ENCODE data around the gene LHX3.

The LHX3 gene

GRCh38 chr9:136209786-136210185, 4.9 kb upstream of the LHX3 start:
- no peak for DNase-seq (ENCODE audit: low read depth in 1 of 2, low spot score in 1 of 2)
- H3K4me3 ChIP-seq (replicated peaks; ENCODE audit: insufficient read depth, low read length): no peak overlapping the region
- no peak overlapping the region for H3K27ac ChIP-seq (replicated peaks)
- peaks cover under 1% of the 10 kb centered on the region for H3K27me3 ChIP-seq (ENCODE audit: insufficient read depth, poor library complexity, severe bottlenecking)
- TF ChIP-seq POLR2AphosphoS5 (IDR thresholded peaks at IDR 0.05; ENCODE audit: low read depth) (no peak), CTCF (IDR thresholded peaks at IDR 0.05; ENCODE audit: insufficient read depth, low read length) (no peak), SPI1 (IDR thresholded peaks at IDR 0.05; ENCODE audit: borderline replicate concordance, low read depth) (no peak), GABPA (IDR thresholded peaks at IDR 0.05; ENCODE audit: low read depth) (no peak), REST (IDR thresholded peaks at IDR 0.05; ENCODE audit: insufficient replicate concordance, low read depth) (no peak)

- Histone ChIP-seq H3K27me3 (ENCODE audit: insufficient read depth, poor library complexity, severe bottlenecking) (peaks cover 6% of the 10 kb centered on the region), H3K27ac (replicated peaks) (no peak overlapping the region), H3K4me3 (replicated peaks; ENCODE audit: insufficient read depth, low read length) (no peak overlapping the region)
- TF ChIP-seq SPI1 (IDR thresholded peaks at IDR 0.05; ENCODE audit: borderline replicate concordance, low read depth) (no peak), REST (IDR thresholded peaks at IDR 0.05; ENCODE audit: insufficient replicate concordance, low read depth) (no peak), GABPA (IDR thresholded peaks at IDR 0.05; ENCODE audit: low read depth) (no peak), CTCF (IDR thresholded peaks at IDR 0.05; ENCODE audit: insufficient read depth, low read length) (no peak), POLR2AphosphoS5 (IDR thresholded peaks at IDR 0.05; ENCODE audit: low read depth) (no peak)
- no peak for DNase-seq (ENCODE audit: low read depth in 1 of 2, low spot score in 1 of 2)
Measured at GRCh38 chr9:136209232-136209631, 4.3 kb upstream of the LHX3 start.

GRCh38 chr9:136208675-136209074, 3.7 kb upstream of the LHX3 start:
- peaks cover 11% of the 10 kb centered on the region for H3K27me3 ChIP-seq (ENCODE audit: insufficient read depth, poor library complexity, severe bottlenecking)
- TF ChIP-seq SPI1 (IDR thresholded peaks at IDR 0.05; ENCODE audit: borderline replicate concordance, low read depth): no peak
- TF ChIP-seq GABPA (IDR thresholded peaks at IDR 0.05; ENCODE audit: low read depth): no peak
- no peak for TF ChIP-seq POLR2AphosphoS5 (IDR thresholded peaks at IDR 0.05; ENCODE audit: low read depth)
- TF ChIP-seq REST (IDR thresholded peaks at IDR 0.05; ENCODE audit: insufficient replicate concordance, low read depth): no peak
- no peak for TF ChIP-seq CTCF (IDR thresholded peaks at IDR 0.05; ENCODE audit: insufficient read depth, low read length)
- H3K4me3 ChIP-seq (replicated peaks; ENCODE audit: insufficient read depth, low read length): no peak overlapping the region
- H3K27ac ChIP-seq (replicated peaks): no peak overlapping the region
- DNase-seq (ENCODE audit: low read depth in 1 of 2, low spot score in 1 of 2): no peak
